Skeletal muscle cell (primary cell): ENCODE results near the gene YOD1.

Experiments
- DNase-seq: peaks from one replicate; pipeline ENCODE4 v3.0.0-alpha.2; 2010; ENCODE audit warnings: low read depth
- H3K4me3 ChIP-seq: 2 replicates; pipeline ENCODE4 v1.5.1; 2011; ENCODE audit warnings: low read depth, mild to moderate bottlenecking, control low read depth, low read length, moderate library complexity

The YOD1 gene

GRCh38 chr1:207051191-207051943 is at the start of gene YOD1:
Gene YOD1 (minus strand): TSS chr1:207051208. CDS start chr1:207051030, 178 bp downstream.
- no peak for DNase-seq
- H3K4me3 ChIP-seq: peak within 1 kb of the TSS; percentile 99

- DNase-seq: no peak
- H3K4me3 ChIP-seq: no peak overlapping the region
These were observed 46.9 kb upstream of the YOD1 start for GRCh38 chr1:207097871-207098324.

GRCh38 chr1:207093944-207094343 is 42.9 kb upstream of the YOD1 start:
- no peak overlapping the region for H3K4me3 ChIP-seq
- DNase-seq: no peak

GRCh38 chr1:207091200-207091908 is 40.3 kb upstream of the YOD1 start:
- no peak overlapping the region for H3K4me3 ChIP-seq
- no peak for DNase-seq

DNA sequence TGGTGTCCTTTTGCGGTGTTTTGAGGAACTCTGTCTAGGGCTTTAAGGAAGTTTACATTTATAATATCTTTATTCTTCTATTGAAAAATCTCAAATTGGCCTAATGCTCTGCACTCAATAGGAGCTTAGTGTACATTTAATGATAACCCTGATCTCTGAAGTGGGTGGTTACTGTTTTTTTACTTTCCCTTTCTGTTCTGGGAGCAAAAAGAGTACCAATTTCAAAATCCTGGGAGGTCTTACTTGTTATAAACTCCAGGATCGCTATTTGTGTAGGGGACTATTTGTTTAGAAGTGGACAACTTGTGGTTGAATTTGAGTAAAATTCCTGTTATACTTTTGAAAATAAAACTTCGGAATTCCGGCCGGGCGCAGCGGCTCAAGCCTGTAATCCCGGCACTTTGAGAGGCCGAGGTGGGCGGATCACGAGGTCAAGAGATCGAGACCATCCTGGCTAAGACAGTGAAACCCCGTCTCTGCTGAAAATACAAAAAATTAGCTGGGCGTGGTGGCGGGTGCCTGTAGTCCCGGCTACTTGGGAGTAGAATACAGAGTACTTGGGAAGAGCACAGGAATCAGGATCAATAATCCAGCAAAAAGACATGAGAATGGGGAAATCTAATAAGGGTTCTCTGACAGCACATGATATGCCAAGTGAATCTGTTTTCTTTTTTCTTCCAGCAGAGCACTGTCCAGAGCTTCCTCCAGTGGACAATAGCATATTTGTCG is 38.8 kb upstream of the YOD1 start:
- H3K4me3 ChIP-seq: no peak overlapping the region
- DNase-seq: no peak

DNA sequence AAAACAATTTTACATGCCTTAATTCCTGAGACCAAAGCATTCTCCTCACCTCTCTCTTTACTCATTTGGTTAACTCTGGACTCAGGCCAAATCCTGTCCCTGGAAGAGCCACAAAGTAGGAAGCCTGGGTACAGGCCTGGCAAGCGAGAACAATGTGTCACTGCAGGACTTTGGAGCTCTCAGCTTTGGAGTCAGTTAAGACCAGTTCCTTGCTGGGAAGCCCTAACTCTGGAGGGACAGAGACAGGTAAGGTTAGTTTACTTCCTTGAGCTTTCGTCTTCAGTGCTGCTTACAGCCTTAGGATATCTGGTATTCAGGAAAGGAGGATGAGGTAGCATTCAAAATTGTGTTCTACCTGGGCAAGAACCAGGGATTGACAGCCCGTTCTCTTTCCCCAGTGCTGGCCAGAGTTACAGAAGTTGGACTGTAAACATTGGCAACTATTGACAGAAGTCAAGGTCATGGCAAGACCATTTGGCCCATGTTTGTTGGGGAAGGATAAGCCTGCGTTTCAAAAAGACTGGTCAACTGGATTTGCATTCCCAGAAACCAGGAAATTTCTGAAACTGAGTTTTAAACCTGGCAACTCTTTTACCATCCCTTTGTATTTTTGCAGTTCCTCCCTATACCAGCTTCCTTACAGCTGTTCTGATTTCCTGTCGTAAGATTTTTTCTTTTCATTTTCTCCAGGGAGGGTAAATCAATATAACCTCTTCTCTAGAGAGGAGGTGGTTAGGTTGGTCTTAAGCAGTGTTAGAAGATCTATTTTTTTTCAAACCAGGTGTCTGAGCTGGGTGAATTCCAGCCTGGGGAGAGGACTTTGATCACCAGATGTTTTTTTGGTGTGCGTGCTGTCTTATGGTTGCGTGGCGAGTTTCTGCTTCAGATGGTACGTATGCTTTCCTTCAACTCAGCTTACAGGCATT is 38.0 kb upstream of the YOD1 start, which contains the start of gene C4BPB:
Gene C4BPB (plus strand): TSS at position 160 of the 926 bp plus-strand sequence. CDS start 672 bp downstream, at position 832.
- H3K4me3 ChIP-seq: no peak within 1 kb of the TSS
- no peak for DNase-seq

DNA sequence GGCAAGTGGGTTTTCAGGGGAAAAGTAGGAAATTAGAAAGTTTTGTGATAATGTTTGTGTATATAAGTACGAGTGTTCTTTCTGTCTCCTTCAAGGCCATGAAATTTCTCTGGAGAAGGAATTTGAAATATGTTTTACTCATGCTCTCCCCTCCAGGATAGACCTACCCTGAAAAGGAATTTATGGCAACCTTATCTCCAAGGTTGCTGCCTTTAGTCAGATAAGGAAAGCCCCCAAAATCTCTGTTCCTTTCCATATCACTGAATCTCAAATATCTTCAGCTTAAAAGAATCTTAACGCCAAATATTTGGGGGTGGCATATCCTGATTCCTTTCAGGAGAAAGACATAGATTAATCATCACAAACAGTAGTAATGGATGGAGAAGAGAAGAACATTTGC is 37.2 kb upstream of the YOD1 start:
- no peak overlapping the region for H3K4me3 ChIP-seq
- DNase-seq: no peak

DNA sequence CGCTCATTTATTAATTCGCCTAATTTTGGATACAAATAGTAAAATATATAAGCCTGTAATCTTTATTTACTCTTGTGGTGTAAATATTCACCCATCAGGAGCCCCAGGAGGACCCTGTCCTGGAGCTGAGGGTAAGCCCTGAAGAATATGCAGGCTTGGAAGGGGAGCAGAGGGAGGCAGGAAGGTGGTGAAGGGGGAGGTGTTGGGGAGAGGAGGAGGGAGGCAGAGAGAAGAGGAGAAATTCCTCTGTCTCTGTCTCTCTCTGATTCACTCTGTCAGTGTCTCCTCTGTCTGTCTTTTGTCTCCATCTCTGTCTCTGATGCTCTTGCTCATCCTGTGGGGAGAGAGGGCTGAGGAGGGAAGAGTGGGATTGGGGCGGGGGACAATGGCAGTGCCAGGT is 34.9 kb upstream of the YOD1 start:
- H3K4me3 ChIP-seq: no peak overlapping the region
- DNase-seq: no peak

DNA sequence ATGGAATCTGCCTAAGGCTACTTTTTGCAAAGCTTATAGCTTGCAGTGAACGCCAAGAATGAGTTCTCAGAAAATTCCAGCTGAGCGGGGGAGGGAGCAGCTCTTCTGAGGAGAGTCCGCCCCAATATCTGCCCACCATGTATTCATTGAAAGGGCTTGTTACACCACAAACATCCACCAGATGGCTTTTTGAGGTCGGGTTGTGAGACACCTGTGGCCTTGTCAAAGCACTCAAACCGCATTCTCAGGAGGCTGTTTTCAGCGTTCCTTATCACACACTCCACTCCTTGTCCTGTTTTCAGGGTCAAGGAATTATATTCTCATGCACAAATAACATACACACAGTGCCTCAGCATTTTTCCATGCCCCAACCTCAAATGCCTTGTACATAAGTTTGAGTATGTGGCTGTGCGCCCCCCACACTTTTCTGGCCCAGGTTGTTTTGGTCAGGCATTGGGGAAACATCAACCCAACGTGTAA is 33.7 kb upstream of the YOD1 start:
- DNase-seq: peak; percentile 41
- H3K4me3 ChIP-seq: no peak overlapping the region

DNA sequence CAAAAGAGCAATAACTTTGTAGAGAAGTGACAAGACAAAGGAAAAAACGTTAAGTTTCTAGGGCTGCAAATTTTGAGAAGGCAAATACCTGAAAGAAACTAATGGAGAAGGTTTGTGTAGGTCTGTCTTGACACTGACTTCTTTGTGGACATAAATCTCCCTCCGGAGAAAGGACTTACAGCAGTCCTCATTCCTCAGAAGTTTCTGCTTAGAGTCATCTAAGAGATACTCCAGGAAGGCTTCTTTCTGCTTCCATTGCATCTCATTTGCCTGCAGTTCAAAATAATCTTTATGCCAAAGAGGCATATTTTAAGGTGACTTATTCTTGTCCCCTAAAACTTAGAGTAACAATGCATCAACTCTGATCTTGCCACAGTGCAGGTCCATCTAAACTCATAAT is 33.2 kb upstream of the YOD1 start:
- H3K4me3 ChIP-seq: no peak overlapping the region

DNA sequence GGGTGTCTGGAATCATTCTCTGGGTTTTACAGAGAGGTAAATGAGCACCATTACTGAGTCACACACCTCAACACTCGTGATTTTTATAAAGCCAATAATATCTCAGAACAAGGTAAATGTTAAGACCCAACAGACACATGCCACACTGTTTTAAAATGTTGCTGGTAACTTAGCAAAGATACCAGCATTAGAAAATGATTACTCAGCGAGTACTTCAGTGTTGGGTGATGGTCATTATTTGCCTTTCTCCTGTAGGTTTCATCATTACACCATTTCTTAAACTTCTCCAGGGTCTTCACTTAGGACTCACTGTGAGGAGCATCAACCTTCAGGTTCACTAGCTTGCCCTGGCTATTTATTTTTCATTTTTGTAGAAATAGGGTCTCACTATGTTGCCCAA is 30.8 kb upstream of the YOD1 start:
- H3K4me3 ChIP-seq: no peak overlapping the region

More for the DNA sequence above, 33.2 kb upstream of the YOD1 start:
- DNase-seq: no peak

GRCh38 chr1:207081088-207081487 is 30.1 kb upstream of the YOD1 start:
- DNase-seq: no peak
- no peak overlapping the region for H3K4me3 ChIP-seq

More for the DNA sequence above, 30.8 kb upstream of the YOD1 start:
- no peak for DNase-seq

DNA sequence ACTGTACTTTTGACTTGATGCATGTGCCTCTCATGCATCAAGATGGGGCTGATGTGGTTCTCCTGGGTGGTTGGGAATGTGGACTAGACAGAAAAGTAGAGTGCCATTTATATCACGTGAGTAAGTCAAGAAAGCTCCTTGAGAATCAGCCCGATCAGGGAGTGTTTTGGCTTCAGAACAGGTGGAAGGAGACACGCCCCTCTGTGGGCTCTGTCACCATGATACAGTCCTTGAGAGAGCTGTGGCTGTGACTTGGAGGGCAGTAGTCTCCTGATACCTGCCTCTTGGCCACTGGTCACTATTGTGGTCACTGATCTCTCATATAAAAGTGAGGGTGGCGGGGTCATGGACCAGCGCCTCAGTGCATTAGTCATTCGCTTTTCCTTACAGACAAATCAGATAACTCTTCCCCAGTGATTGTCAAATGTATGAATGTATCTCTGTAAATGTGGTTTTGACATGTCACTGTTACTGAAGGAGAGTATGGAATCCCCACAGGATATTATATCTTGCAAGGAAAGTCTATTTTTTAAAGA is 28.8 kb upstream of the YOD1 start:
- H3K4me3 ChIP-seq: no peak overlapping the region
- DNase-seq: no peak

DNA sequence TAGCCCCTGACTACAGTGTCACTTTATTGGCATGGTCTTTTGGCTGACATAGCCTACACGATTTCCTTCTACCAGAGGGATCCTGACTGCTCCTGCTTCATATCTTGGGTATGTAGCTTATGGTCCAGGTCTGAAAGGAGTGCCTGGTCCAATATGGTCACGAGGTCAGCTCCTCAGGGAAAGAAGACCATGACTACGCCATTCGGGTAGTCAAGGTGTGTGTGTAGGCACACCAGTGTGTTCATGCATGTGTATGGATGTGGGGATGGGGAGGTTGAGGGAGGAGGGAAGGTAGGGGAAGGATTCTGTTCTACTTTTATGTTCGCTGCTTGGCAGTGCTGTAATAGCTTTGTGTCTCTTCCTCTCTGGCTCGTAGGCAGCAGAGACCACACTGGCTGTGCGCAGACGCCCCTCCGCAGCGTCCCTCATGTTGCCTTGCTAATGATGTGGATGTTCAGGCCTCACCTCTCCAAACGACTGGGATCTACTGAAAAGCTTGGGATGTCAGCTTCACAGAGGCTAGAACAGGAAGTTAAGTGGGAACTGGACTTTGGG is 27.6 kb upstream of the YOD1 start:
- no peak for DNase-seq
- no peak overlapping the region for H3K4me3 ChIP-seq

DNA sequence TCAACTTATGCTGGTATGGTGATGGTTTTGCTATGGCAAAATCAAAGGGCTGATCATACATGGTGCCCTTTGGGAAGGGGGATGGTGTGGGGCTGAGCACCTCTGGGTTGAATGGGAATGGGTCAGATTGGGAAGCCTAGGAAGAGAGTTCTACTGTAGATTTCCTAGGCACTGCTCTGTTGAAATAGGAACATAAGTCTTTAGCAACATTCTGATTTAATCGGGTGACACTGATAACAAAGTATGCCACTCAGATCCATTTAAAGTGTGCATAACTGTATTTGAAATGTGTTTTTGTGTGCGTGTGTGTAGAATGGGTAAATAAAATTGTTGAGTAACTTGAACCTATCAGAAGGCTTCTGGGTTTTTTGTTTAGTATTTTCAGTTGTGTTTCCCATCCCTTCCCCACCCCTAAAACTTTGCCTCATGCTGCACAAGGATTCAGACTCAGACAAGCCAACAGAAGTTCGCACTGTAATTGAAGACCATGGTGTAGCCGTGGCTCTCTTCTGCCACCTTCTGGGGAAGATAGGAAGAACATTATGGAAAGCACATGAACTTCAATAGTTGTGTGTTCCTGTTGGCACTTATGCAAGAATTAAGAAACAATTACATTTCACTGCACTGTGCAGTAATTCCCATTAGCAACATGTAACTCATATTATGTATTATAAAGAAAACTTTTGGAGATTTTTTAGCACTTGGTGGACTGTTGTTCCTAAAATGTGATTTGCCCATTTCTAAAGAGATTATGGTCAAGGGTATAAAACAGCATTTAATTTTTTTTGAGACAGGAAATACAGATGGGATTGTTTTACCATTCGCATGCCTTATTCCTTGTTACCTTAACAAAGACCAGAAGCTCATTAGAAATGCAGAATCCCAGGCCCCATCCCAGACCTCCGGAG is 26.7 kb upstream of the YOD1 start:
- H3K4me3 ChIP-seq: no peak overlapping the region
- peak; percentile 22 for DNase-seq

- no peak for DNase-seq
- no peak overlapping the region for H3K4me3 ChIP-seq
These were observed 26.0 kb upstream of the YOD1 start for GRCh38 chr1:207077012-207077411.

- H3K4me3 ChIP-seq: no peak overlapping the region
- no peak for DNase-seq
These were observed 25.4 kb upstream of the YOD1 start for GRCh38 chr1:207076181-207076955.
